Measurements from ENCODE around the gene ADARB2. TPM values are rescaled to one million over a fixed set of nuclear protein-coding genes. Genes with fewer than 3 reads are reported as not detected.

Gene ADARB2
- total RNA-seq, 2 experiments from 2014 or later, result 2.5 to 3.0 TPM

DNA sequence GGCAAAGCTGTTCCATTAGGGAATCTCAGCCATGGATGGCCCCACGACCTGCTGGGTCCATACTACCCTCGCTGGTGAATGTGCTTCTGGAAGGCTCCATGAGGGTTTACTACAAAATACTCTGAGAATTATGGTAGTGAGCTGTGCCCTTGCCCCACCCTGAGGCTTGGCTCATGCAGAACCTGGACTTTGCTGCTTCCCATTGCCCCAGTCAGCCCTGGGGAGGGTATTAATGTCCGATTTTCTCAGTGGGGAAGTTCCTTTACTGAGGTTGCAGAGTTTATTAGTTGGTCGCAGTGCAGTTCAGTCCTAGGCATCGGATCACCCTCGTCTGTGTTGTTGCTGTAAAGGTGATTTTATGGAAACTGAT, 371.0 kb downstream of the ADARB2 start:
- Mint-ChIP-seq H3K27ac (no peak overlapping the region), H3K27me3 (peaks cover 22% of the 10 kb centered on the region), H3K4me1 (no peaks in the 10 kb centered on the region), H3K4me3 (no peak overlapping the region), H3K36me3 (ENCODE audit: low read depth) (no peaks in the 10 kb centered on the region), H3K9me3 (no peaks in the 10 kb centered on the region)
- ChIA-PET CTCF (no interaction called here), POLR2A (no interaction called here)
- peak; percentile 5 for DNase-seq

DNA sequence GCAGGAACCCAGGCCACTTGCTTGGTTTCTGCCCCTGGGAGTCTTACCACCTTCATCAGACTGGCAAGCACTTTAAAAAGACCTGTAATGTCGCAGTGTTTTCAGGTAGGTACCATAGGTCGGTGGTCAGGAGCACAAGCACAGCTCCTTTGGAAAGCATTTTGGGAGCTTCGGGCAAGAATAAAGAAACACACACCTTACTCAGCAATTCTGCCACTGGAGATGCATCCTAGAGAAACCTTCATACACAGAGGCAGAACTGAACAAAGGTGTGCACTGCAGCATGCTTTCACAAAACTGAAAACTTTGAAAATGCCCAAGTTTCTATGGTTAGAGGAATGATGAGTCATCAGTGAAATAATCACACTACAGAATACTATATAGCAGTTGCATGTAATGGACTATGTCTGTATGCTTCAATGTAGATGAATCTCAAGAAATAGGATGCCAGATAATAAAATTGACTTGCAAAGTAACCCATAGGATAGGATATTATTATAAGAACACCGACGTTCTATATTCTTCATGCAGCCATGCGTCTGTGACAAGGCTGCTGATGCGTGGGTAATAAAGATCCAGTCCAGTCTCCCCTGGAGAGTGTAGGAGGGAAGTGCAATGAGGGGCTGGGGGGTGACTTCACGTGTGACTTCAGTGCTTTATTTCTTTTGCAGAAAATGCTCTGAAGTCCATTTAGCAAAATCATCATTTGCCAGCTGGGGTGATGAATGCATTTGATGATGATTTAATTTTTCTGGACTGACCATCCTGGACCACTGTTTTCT, 371.6 kb downstream of the ADARB2 start:
- POLR2A ChIA-PET, result no interaction called here
- Mint-ChIP-seq H3K27me3 (peaks cover 24% of the 10 kb centered on the region), H3K9me3 (no peaks in the 10 kb centered on the region), H3K4me1 (no peaks in the 10 kb centered on the region), H3K36me3 (ENCODE audit: low read depth) (no peaks in the 10 kb centered on the region), H3K4me3 (no peak overlapping the region), H3K27ac (no peak overlapping the region)
- DNase-seq, result peak; percentile 1
- CTCF ChIA-PET, result no interaction called here

DNA sequence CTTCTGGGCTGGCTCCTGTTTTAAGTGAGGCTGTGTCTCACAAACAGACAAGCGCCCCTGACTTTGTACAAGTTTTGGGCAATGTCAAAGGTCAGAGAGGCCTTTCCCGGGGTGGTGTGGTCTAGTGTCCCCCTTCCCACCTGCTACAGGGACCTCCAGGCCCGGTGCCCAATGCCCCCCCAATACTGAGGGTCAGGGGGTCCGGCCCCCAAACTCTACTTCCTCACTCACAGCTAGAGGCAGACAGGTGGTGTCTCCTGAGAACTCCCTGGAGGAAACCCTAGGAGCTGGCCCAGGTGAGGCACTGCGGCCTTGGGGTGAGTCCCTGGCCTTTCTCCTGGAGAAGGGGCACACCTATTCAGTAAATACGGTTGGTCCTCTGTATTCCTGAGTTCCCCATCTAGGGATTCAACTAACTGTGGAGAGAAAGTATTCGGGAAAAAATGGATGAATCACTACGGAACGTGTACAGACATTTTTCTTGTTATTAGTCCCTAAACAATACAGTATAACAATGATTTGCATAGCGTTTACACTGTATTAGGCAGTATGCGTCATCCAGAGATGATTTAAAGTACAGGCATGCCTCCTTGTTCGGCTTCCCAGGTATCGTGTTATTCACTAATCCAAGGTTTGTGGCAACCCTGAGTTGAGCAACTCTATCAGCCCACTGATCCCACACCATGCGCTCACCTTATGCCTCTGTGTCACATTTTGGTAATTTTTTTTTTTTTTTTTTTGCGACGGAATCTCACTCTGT, 373.0 kb downstream of the ADARB2 start:
- H3K27me3 Mint-ChIP-seq, result peaks cover 15% of the 10 kb centered on the region
- H3K4me1 Mint-ChIP-seq, result peaks cover 6% of the 10 kb centered on the region
- ChIA-PET CTCF (no interaction called here), POLR2A (no interaction called here)
- no peaks in the 10 kb centered on the region for H3K36me3 Mint-ChIP-seq (ENCODE audit: low read depth)
- no peak overlapping the region for H3K27ac Mint-ChIP-seq
- peak; percentile 10 for DNase-seq
- no peak overlapping the region for H3K4me3 Mint-ChIP-seq
- no peaks in the 10 kb centered on the region for H3K9me3 Mint-ChIP-seq

DNA sequence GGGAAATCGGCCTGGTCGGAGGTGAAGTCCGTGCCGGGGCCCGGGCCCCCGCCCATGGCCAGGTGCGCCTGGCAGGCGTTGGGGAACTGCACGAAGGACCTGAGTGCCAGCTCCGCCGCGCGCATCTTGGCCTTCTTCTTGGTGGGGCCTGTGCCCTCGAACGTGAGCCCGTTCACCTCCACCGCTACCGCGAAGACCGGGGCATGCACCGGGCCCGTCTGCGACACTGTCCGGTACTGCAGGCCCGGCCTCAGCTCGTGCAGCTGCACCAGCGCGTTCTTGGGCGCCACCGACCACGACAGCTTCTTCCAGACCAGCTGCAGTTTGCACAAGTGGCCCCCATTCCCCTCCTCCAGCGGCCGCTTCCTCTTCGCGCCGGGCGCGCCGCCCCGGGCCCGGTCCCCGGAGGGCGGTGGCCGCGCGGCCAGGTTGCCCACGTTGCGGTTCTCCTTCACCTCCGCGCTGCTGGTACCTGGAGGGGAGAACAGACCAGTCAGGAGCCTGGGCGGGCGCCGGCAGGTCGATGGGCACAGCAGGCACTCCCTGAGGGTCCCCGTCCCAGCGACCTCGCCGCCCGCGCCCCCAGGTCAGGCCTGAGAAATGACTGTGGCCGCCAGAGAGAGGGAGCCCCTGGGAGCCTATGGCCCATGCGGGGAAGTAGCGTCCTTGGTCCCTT, 373.7 kb downstream of the ADARB2 start:
- CTCF ChIA-PET, result no interaction called here
- Mint-ChIP-seq H3K4me3 (no peak overlapping the region), H3K4me1 (peaks cover 12% of the 10 kb centered on the region), H3K27ac (no peak overlapping the region), H3K36me3 (ENCODE audit: low read depth) (no peaks in the 10 kb centered on the region), H3K9me3 (no peaks in the 10 kb centered on the region), H3K27me3 (peaks cover 15% of the 10 kb centered on the region)
- peak; percentile 13 for DNase-seq
- POLR2A ChIA-PET, result no interaction called here

DNA sequence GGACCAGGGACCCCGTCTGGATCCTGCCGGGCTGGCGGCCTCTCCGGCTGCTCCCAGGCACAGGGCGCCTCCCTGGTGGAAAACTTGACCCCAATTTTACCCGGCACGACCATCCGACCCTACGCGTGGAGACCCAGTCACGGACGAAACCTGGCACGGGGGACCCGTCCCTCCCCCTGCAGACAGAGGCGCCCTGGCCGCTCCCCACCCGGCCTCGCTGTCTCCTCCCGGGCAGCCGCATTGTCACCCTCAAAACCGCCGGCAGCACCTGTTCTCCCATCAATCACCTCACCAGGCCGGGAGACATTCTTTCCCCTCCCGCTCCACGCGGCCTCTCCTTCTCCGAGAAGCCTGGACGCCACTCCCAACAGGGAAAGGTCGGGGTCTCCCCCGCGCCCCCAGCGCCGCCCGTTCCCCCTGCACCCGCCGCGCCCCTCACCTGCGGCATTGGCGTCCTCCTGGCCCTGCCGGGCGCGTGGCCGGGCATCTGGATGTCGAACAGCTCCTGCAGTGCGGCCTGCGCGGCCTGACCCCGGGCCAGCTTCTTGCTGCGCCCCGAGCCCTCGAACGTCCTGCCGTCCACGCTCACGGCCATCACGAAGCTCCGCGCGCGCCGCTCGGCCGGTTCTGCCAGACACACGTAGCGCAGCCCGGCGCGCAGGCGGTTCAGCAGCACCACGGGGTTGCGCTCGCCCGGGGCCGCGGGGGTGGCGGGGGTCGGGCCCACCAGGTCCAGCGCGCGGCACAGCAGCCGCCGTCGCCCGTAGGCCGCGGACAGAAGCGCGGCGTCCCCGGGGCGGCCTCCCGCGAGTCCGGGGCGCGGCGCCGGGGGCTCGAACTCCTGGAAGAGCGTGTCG, 374.5 kb downstream of the ADARB2 start:
- no peak for DNase-seq

DNA sequence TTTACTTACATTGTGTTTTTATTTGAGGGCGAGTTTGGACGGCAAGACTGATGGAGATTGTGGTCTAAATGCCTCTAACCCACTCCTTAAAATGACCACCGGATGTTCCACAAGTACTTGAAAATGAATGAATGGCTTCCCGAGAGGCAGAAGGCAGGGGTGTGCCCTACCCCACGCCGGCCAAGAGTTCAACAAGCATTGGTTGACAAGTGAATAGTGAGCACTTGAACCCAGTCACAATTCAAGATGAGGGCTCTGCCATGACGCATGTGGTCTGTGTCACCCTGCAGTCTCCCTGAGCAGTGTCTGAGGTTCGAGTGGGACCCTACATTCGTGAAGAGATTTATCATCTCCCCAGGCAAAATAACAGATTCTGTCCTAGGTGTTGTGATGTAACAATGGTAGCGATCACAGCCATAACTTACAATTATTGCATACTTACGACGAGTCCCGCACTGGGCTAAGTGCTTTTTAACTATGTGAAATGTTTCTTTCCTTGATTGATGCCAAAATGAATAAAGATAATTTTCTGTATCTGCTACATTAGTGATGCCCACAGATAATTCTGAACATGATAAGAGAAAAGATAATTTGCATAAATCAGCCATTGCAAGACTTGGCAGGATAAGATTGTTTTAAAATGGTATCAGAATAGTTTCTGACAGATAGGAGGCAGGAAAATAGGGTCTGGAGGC, 375.8 kb downstream of the ADARB2 start:
- H3K27ac Mint-ChIP-seq, result no peak overlapping the region
- peaks cover 12% of the 10 kb centered on the region for H3K4me1 Mint-ChIP-seq
- H3K27me3 Mint-ChIP-seq, result peaks cover 14% of the 10 kb centered on the region
- H3K9me3 Mint-ChIP-seq, result no peaks in the 10 kb centered on the region
- POLR2A ChIA-PET, result no interaction called here
- CTCF ChIA-PET, result no interaction called here
- H3K4me3 Mint-ChIP-seq, result no peak overlapping the region
- no peak for DNase-seq
- no peaks in the 10 kb centered on the region for H3K36me3 Mint-ChIP-seq (ENCODE audit: low read depth)

More for the DNA sequence above, 374.5 kb downstream of the ADARB2 start:
- POLR2A ChIA-PET, result no interaction called here
- no peak overlapping the region for H3K4me3 Mint-ChIP-seq
- CTCF ChIA-PET, result no interaction called here
- H3K27me3 Mint-ChIP-seq, result peaks cover 15% of the 10 kb centered on the region
- no peak overlapping the region for H3K27ac Mint-ChIP-seq
- no peaks in the 10 kb centered on the region for H3K9me3 Mint-ChIP-seq
- H3K4me1 Mint-ChIP-seq, result peaks cover 12% of the 10 kb centered on the region
- H3K36me3 Mint-ChIP-seq (ENCODE audit: low read depth), result no peaks in the 10 kb centered on the region

DNA sequence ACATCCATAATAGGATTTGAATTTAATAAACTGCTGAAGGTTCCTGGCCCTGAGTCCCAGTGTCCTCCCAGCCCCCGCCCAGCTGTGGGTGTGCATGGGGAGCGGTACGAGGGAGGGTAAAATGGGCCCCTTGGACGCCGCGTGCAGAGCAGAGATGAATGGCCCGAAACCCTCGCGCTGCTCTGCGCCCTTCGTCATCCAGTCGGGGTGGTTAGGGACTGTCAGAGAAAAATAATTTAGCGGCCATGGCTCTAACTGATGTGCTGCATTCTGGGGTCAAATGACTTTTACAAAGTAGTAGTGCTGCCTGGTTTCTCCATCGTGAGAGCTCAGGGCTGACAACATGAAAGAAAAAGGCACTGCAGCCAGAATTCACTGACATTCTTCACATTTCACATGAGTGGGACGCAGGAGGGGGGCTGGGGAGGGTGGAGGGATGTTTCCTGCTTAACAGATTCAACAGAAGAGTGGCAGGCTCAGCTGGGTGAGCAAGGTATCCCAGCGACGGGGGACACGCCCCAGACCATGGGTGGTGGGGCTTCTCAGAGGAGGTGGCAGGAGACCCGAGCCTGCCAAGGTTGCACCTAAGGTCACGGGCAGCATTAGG, 376.7 kb downstream of the ADARB2 start:
- no peak overlapping the region for H3K27ac Mint-ChIP-seq
- H3K4me1 Mint-ChIP-seq, result peaks cover 12% of the 10 kb centered on the region
- H3K4me3 Mint-ChIP-seq, result no peak overlapping the region
- no peak for DNase-seq
- ChIA-PET CTCF (interaction anchor here (0.7 kb wide), 1 partner anchor 8 kb away, joined by 3 read pairs; no protein-coding TSS in a partner anchor), POLR2A (no interaction called here)
- no peaks in the 10 kb centered on the region for H3K9me3 Mint-ChIP-seq
- H3K27me3 Mint-ChIP-seq, result peaks cover 16% of the 10 kb centered on the region
- H3K36me3 Mint-ChIP-seq (ENCODE audit: low read depth), result no peaks in the 10 kb centered on the region

DNA sequence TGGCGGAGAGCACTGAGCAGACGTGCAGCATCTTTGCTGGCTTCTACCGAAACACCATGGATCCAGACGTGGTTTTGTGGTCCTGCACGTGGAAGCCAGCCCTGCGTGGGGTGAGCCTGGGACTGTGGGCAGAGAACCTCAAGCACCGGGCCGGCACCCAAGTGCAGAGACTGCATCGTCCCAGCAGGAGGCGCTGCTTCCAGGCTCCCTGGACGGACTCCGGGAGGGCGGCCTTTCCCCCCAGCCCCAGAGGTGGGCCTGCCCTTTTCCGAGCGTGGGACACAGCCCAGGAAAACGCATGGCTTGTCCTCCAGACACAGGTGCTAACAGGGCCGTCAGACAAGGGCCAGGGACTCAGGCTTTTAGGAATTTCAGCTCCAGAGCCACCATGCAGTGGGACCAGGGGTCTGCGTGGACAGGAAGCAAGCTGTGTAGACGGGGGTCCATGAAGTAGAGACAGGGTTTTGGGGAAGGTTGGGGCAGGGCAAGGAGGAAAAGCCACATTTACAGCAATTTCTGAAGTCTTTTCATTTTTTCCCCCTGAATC, 377.2 kb downstream of the ADARB2 start:
- no peaks in the 10 kb centered on the region for H3K36me3 Mint-ChIP-seq (ENCODE audit: low read depth)
- no peak overlapping the region for H3K4me3 Mint-ChIP-seq
- ChIA-PET POLR2A (interaction anchor here (0.8 kb wide), 1 partner anchor 9 kb away, joined by 5 read pairs; no protein-coding TSS in a partner anchor), CTCF (interaction anchor here (0.7 to 1.3 kb wide), 2 partner anchors 9 kb away, joined by 3 to 9 read pairs; no protein-coding TSS in a partner anchor)
- no peak for DNase-seq
- no peak overlapping the region for H3K27ac Mint-ChIP-seq
- peaks cover 15% of the 10 kb centered on the region for H3K27me3 Mint-ChIP-seq
- no peaks in the 10 kb centered on the region for H3K9me3 Mint-ChIP-seq
- H3K4me1 Mint-ChIP-seq, result peaks cover 12% of the 10 kb centered on the region

DNA sequence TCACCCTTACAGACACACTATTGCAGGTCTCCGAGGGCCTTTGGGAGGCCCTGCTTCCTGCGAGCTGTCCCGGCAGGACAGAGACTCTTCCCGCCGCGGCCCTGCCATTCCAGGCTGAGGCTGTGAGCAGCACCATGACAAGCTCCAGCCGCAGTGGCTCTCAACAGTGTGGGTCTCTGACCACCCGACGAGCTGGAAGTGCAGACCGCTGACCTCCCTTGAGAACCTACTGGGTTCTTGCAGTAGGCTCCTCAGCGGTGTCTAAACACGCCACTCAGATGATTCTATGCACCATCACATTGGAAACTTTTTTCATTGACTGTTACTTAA, 377.7 kb downstream of the ADARB2 start:
- no peaks in the 10 kb centered on the region for H3K9me3 Mint-ChIP-seq
- ChIA-PET POLR2A (interaction anchor here (0.8 kb wide), 1 partner anchor 9 kb away, joined by 5 read pairs; no protein-coding TSS in a partner anchor), CTCF (interaction anchor here (1.3 kb wide), 1 partner anchor 9 kb away, joined by 9 read pairs; no protein-coding TSS in a partner anchor)
- no peaks in the 10 kb centered on the region for H3K36me3 Mint-ChIP-seq (ENCODE audit: low read depth)
- H3K4me1 Mint-ChIP-seq, result peaks cover 12% of the 10 kb centered on the region
- H3K4me3 Mint-ChIP-seq, result no peak overlapping the region
- H3K27me3 Mint-ChIP-seq, result peaks cover 17% of the 10 kb centered on the region
- no peak overlapping the region for H3K27ac Mint-ChIP-seq
- DNase-seq, result peak; percentile 18

DNA sequence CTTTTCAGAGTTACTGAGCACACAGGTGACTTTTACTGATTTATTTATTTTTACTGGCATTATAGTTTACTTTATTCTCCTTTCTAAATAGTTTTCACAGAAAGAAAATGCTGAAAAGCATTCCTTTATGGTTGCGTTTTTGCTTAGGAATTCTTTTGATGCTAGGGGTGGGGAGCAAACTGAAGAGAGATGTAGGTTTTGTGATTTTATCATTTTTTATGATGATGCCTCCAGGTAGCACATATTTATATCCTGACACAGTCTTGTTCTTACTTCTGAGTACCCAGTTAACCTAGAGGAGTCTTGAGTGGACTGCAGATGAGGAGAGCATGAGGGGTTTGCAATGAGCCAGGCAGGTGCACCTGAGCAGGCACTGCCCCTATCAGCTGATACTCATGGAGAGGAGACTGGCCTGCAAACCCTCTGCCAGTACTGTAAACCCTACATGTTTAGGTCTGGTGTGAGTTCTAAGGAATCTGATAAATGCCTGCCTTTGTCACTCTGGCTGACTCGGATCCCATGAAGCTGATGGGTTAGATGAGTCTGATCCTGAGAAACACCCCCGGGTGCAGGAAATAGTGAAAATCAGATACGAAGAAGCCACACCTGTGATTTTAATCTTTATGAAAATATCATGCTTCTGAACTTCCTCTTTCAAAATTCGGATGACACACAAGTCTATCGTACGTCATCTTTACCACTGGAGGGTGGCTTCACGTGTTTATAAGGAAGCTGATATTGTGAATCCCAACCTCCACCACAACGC, 378.3 kb downstream of the ADARB2 start:
- no peak overlapping the region for H3K4me3 Mint-ChIP-seq
- H3K27me3 Mint-ChIP-seq, result peaks cover 17% of the 10 kb centered on the region
- POLR2A ChIA-PET, result interaction anchor here (0.8 kb wide), 1 partner anchor 10 kb away, joined by 5 read pairs; no protein-coding TSS in a partner anchor
- no peak overlapping the region for H3K27ac Mint-ChIP-seq
- CTCF ChIA-PET, result interaction anchor here (1.3 kb wide), 1 partner anchor 10 kb away, joined by 9 read pairs; no protein-coding TSS in a partner anchor
- peaks cover 12% of the 10 kb centered on the region for H3K4me1 Mint-ChIP-seq
- DNase-seq, result no peak
- H3K36me3 Mint-ChIP-seq (ENCODE audit: low read depth), result no peaks in the 10 kb centered on the region
- no peaks in the 10 kb centered on the region for H3K9me3 Mint-ChIP-seq

DNA sequence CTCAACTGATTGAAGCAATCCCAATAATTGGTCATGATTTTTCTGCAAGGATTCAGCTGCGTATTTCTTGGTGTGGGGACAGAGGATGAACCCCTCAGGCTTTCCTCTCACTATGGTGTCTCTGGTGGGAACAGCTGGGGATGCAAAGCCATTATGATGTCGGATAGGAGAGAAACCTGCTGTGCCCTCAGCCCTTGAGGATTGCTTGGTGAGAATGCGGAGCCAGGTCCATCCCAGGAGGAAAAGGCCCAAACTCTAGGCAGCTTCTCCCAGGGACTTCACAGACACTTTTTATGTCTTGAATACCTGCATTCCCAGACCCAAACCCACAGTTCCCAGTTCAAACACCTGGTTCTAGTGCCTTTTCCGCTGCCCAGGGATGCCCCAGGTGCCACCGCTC, 379.2 kb downstream of the ADARB2 start:
- Mint-ChIP-seq H3K4me1 (peaks cover 12% of the 10 kb centered on the region), H3K9me3 (no peaks in the 10 kb centered on the region), H3K4me3 (no peak overlapping the region), H3K27me3 (peaks cover 17% of the 10 kb centered on the region), H3K36me3 (ENCODE audit: low read depth) (no peaks in the 10 kb centered on the region), H3K27ac (no peak overlapping the region)
- ChIA-PET POLR2A (no interaction called here), CTCF (no interaction called here)
- no peak for DNase-seq
